ENCODE measurements around the gene CDC42SE2.

- TF ChIP-seq CTCF (conservative IDR thresholded peaks at IDR 0.05 in 1 of 2, IDR thresholded peaks at IDR 0.05 in 1 of 2; ENCODE audit: extremely low read depth in 1 of 2, insufficient read depth in 1 of 2, low read depth in 1 of 2, low read length in 2 of 2) (no peak), EZH2 (IDR thresholded peaks at IDR 0.05; ENCODE audit: borderline replicate concordance, low read length) (no peak)
Measured at GRCh38 chr5:131279204-131279603, 15.4 kb downstream of the CDC42SE2 start.
